CD4-positive, alpha-beta T cell treated with Interleukin-15 for 1 hour (primary cell): ENCODE results near the gene LYST.
A peak's percentile ranks its signal among the peaks of the same experiment; 100 is the strongest.
"Not testable (repeated sequence)": the region's sequence is repeated elsewhere in the genome, so short reads cannot be mapped to it uniquely, and the experiment has no call there.

Source experiments
- DNase-seq: peaks from one replicate; pipeline ENCODE4 v3.0.0-alpha.2; 2020

LYST gene, protein sequence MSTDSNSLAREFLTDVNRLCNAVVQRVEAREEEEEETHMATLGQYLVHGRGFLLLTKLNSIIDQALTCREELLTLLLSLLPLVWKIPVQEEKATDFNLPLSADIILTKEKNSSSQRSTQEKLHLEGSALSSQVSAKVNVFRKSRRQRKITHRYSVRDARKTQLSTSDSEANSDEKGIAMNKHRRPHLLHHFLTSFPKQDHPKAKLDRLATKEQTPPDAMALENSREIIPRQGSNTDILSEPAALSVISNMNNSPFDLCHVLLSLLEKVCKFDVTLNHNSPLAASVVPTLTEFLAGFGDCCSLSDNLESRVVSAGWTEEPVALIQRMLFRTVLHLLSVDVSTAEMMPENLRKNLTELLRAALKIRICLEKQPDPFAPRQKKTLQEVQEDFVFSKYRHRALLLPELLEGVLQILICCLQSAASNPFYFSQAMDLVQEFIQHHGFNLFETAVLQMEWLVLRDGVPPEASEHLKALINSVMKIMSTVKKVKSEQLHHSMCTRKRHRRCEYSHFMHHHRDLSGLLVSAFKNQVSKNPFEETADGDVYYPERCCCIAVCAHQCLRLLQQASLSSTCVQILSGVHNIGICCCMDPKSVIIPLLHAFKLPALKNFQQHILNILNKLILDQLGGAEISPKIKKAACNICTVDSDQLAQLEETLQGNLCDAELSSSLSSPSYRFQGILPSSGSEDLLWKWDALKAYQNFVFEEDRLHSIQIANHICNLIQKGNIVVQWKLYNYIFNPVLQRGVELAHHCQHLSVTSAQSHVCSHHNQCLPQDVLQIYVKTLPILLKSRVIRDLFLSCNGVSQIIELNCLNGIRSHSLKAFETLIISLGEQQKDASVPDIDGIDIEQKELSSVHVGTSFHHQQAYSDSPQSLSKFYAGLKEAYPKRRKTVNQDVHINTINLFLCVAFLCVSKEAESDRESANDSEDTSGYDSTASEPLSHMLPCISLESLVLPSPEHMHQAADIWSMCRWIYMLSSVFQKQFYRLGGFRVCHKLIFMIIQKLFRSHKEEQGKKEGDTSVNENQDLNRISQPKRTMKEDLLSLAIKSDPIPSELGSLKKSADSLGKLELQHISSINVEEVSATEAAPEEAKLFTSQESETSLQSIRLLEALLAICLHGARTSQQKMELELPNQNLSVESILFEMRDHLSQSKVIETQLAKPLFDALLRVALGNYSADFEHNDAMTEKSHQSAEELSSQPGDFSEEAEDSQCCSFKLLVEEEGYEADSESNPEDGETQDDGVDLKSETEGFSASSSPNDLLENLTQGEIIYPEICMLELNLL (N-terminal part only)

DNA sequence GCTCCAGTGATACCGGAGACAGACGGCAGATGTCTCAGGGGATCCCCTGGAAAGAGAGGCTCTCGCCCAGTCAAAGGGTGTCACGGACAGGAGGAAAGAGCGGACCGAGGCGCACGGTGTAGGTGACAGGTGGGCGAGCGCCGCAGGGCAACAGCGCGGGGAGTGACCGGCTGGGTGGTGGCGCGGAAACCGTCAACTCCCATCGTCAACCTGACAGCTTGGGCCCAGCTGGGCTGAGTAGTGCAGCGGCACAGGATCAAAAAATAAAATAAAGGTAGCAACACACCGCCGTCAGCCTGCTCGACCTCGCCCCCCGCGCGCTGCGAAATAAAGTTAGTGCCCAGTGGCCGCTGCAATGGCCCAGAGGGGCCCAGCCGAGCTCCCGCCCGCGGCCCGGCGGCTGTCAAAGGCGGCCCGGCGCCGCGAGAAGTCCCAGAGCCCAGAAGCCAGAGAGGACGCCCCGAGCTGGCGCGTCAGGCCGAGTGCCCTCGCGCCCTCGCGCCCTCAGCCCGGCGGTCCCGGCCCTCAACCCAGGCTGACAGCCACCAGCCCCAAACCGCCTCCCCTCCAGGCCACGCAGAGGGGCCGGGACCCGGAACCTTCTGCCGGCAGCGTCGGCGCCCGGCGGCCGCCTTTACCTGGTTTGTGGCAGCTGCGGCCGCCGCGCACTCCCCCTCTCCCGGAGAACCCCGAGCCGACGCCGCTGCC is at the start of gene LYST:
LYST (minus strand) TSS at position 702 of the 708 bp plus-strand sequence. CDS start 36,489 bp downstream, outside the sequence.
- peak; percentile 78 for DNase-seq

DNA sequence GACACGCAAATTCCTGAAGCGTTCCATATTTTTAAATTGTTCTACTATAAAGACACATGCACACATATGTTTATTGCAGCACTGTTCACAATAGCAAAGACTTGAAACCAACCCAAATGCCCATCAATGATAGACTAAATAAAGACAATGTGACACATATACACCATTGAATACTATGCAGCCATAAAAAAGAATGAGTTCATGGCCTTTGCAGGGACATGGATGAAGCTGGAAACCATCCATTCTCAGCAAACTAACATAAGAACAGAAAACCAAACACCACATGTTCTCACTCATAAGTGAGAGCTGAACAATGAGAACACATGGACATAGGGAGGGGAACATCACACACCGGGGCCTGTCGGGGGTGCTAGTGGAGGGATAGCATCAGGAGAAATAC is 48.8 kb upstream of the LYST start:
- not testable (repeated sequence) for DNase-seq

DNA sequence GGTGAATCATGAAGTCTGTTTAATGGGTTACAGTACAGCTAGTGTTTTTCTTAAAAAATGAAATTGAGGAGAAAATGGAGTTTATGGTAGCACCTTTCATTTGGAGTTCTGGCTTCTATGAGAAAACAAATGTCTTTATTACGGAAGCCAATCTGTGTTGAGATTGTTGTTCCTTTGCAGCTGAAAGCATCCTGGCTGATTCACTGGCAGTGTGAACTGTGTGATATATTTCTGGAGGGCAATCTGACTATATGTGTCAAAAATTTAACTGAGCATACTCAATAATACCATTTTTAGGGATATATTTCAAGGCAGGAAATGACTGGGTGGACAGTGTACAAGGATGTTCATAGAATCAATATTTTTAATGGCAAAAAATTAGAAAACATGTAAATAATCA is 46.6 kb upstream of the LYST start:
- DNase-seq, result no peak

DNA sequence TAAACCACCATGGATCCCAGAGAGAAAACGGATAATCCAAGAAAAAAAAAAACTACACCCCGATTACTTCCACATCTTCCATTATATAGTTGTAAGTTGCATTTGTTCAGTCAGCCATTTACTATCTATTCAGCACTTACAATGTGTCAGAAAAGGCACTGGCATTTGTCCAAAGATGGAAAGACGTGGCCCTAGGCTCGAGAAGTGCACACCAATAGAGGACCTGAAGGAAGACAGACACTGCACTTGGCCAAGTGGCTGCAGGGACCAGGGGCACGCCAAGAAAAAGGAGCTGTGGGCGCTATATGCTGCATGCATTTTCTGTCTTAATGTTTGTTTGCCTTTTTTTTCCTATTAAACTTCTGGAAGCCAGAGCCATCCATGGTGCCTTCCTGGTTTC is 45.2 kb upstream of the LYST start:
- no peak for DNase-seq

DNA sequence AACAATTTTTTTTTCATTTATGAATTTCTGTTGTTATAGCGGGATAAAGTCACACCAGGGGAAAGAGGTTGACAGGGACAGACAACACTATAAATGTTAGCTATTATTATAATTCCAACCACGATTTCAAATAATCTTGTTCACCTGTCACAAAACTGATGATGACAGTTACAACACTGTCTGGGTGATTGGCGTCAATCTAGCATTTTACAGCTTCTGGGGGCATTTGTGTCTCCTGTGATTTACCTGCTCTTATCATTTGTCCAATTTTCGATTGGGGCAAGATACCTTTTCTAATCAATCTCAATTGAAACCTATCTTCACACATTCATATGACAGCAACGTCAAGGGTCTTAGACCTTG is 44.6 kb upstream of the LYST start:
- DNase-seq, result no peak

DNA sequence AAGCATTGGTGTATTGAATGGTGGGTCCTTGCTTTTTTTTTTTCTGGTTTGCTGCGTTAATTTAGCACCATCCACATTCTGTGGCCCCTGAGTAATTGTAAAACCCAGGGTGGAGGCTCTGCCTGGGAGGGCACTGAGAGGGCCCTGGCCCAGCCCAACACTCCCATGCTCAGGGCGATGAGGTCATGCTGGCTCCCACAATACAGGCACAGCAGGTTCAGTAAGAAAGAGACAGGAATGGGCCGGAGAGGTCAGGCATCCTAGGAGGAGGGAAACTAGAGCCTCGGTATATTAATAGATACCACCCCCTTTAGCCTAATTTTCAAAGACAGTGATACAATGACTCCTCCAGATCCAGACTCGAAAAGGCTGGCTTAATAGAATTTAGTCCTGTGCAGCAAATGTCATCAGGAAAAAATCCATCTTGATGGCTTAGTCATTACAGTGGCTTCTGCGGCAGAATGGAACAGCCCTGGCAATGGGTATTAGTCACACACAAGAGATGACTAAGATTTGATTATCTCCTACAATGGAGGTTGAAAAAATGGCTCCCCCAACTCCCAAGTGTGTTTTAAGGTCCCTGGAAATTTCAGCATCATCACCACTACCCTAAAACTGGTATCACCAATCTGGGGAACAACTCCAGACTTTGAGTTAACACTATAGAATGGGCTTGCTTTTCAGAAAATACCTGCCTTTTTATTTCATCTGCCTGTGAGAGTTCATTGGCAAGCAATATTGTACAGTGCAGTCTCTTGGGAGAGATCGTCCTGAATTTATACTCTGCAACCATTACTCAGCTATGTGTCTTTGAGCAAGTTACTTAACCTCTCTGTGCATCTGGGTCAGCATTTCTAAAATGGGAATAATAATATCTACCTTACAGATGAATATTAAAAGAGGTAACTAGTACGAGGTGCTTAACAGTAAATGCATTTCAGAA is 43.9 kb upstream of the LYST start:
- DNase-seq, result no peak

DNA sequence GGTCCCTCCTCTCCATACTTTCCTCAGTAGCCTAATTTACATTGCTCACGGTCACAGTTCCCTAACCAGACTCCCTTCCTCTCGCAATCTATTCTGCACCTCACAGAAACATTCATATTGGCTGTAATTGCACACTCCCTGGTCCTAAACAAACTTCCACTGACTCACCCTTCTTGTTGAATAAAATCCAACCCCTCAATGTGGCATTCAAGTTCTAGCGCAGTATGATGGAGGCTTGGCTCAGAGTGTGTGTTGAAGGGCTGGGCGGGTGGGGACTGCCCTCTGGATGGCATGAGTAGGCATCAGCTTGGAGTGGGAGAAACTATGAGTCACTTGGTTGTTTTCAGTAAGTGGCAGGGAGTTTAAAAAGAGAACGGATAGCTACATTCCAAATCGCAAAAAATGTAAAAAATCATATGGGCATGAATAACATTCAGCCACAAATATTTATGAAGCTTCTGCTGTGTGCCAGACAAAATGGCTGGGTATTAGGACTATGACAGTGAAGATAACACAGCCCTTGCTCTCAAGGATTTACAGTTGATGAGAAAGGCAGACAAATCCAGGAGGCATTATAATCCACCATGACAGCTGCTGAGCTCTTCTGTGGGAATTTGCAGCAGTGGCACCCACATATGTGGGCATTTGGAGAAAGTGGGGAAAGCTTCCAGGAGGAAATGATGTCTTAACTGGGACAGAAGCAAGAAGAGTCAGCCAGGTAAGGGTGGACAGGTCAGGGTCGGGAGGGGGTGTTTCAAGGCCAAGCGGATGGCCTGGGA is 42.2 kb upstream of the LYST start:
- no peak for DNase-seq

DNA sequence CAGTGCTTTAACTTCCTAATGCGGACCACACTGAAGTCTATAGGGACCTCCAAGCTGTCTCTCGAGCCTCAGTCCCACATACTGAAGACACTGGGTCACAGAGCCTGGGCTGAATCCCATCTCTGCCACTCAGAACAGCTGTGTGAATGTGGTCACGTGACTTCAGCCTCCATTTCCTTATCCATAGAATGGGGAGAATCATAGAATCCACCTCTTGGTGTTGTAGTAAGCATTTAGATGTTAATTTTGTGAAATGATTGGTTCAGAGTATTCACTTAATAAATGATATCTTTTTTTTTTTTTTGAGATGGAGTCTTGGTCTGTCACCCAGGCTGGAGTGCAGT is 41.2 kb upstream of the LYST start:
- no peak for DNase-seq

DNA sequence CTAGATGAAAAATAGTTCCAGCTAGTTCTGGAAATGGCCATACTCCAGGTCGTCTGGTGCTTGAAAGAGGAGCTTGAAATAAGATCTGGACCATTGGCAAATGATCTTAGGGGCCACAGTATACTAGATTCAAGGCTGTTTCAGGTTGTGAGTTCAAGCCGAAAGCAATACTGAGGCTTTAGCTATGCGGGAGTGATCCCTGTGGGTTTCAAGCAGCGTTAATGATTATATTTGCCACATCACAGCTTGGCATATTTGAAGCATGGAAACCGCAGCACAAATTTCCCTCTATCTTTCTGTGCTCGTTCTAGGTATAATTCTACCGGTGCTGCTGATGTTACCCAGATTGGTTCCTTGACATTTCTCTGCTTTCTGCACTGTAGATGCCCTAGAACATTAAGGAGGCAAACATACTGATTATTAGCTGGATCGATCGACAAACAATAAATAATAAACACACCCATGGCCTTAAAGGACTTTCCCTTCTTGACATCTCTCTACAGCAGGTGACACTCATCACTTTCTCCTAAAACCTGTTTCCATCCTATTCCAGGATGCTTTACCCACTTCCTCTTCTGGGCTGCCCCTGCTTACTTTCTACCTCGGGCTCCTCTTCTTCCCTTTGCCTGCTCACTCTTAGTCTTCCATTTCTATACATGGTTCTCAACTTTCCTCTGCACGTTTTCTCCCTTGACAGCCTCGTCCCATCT is 40.6 kb upstream of the LYST start:
- no peak for DNase-seq

DNA sequence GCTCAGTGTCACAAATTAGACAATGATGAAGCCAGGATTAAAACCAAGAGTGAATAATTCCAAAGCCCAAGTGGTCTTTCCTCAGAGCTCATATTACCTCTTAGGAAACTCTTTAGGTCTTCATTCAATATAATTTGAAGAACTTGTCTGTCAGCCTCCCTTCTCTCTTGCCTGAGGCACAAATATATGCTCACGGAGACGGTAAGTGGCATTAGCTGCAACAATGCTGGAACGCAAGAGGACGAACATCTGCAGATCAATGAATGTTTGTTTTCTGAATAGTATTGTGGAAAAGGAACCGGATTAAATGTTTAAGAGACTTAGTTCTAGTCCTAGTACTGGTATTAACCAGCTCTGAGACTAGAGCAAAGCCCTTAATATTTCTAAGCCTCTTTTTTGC is 39.7 kb upstream of the LYST start:
- no peak for DNase-seq

DNA sequence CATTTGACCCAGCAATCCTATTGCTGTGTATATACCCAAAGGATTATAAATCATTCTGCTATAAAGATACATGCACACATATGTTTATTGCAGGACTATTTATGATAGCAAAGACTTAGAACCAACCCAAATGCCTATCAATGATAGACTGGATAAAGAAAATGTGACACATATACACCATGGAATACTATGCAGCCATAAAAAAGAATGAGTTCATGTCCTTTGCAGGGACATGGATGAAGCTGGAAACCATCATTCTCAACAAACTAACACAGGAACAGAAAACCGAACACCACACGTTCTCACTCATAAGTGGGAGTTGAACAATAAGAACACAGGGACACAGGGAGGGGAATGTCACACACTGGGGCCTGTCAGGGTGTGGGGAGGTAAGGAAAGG is 37.1 kb upstream of the LYST start:
- not testable (repeated sequence) for DNase-seq

DNA sequence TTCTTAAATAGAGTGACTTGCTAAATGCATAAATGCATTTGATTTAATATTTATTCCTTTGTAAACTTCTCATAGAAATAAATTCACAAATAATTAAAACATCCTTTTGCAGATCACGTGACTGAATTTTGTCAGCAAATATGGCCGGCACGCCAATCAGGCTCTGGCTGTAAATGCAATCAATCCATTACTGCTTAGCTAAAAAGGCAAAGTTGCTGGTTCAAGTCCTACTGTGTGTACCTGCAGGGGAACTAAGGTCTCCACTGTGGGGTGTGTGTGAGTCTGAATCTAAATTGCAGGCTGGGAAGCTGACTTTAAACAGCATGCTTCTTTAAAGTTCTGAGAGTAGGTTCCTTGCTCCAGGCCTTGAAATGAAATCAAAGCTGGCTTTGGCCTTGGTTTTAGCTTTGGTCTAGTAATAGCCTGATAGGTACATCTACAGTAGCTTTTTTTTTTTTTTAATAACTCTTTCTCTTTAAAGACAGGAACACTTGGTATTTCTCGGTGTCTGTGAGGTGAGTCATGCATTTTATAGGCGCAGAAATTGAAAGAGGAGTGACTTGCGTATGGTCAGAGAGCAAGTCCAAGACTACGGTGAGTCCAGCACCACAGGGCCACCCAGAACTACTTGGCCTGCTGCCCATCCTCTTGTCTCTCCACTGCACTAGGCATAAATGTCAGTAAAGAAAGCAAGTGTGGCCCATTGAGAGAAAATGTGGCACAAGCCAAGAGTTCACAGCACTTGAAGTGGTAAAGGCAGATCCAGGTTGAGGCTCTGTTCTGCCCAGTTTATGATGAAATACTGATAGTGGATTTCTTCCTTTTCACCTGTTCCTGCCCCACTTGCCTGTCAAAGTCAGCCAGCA is 36.2 kb upstream of the LYST start:
- DNase-seq, result no peak

DNA sequence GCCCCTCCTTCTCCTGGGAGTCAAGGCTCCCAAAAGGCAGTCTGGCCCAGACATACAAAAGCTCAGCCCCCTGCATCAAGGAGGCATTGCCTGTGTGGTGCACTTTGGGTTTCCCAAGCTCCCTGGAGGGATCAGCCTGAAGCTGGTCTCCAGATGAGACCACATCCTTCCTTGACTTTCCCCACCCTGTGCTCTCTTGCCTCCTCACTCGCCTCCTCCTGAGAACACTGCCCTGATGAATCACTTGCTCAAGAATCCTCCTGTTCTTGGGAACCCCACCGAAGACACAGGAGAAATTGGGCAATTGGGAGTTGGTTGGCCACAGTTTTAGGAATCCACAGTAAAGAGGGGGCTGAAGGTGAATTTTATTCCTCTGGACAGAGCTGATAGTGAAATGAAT is 34.8 kb upstream of the LYST start:
- DNase-seq, result no peak

DNA sequence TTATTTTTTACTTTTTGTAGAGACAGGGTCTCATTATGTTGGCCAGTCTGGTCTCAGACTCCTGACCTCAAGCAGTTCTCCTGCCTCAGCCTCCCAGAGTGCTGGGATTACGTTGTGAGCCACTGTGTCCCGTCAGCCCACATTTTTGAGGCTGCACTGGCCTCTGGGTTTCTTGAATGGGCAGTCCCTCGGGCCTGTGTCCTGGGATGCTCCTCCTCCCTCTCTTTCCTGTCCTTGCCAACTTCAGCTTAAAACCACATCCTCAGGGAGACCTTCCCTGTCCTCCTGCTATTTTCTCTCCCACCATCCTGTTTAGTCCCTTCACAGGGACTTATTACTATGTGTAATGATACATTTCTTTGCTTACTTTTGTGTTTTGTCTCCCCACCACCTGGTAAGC is 31.4 kb upstream of the LYST start:
- no peak for DNase-seq

DNA sequence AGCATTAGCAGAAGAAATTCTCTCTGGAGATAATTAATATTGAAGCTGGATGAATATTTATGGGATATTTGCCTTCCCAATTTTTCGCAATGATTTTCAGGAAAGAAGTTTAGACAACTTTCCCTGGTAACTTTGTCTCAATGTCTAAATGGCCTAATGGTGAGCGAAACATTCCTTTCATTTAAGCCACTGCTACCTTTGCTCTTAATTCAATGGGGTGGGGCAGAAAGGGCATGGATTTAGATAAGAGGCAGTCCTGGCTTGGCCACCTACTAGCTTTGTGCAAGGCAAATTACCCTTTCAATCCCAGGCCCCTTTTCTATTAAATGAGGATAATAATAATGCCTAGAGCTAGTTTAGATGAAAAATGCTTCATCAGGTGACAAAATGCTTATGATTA is 27.1 kb upstream of the LYST start:
- DNase-seq, result no peak

DNA sequence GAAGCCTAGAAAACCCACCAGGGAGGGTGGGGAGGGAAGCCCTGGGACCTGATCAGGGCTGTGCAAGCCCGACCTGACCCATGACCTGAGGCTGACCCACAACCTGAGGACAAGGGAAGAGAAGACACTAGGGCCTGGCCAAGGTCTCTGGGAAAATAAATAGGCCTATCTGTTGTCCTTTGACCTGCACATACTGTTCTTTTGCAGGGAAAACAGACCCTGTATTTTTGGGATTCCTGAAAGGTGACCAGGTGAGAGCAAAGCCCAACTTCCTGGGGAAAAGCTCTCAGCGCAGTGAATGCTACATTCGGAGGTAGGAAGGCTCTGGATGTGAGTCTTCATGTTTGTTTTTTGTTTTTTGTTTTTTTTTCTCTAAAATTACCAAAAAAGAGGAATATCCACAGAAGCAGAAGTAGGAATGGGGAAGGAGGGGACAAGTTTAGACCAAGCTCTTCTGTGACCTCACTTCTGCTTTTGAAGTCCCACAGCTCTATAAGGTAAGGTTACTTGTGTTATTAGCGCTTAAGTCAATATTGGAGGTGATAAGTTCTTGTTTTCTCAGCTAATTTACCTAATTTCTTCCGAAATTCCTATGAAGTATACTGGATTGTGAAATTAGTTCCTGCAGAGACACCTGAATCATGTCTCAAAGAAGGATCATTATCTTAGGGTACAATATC is 26.2 kb upstream of the LYST start:
- DNase-seq, result no peak

DNA sequence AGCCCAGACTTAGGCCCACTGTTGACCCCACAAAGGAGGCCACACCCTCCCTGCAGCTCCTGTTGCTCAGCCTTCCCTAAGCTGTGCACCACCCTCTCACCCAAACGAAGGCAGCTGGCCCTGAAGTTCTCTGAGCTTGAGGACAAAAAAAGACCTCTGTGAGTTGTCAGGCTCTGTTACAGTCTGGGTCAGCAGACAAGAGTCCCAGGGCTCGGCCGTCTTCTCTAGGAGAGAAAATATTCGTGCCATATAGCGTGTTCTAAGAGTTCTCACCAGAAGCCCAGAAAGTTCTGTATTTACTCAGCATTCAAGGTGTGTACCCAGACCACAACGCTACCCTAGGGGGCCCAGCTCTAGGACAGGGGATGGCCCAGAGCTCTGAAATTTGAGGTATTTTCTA is 25.5 kb upstream of the LYST start:
- DNase-seq, result no peak

DNA sequence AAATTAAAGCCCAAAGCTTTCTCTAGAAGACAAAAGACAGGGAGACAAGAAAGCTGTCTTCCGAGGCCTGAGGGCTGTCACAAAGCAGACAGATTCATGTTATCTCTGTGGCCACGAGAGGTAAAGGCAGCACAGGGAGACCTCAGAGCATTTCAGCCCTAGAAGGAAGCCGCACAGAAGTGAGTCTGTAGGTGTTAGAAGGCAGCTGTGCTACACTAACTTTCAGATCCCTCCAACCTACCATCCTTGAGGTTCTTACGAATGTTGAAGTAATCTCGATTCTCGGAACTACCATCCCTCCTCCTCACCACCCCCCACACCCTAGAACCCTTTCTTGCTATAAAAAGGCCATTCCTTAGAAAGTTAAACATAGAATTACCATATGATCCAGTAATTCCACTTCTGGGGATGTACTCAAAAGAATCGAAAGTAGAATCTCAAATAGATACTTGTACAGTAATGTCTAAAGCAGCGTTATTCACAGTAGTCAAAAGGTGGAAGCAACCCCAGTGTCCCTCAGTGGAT is 21.5 kb upstream of the LYST start:
- DNase-seq, result peak; percentile 68
